Measurements from ENCODE around the gene TLE6.
A peak's percentile ranks its signal among the peaks of the same experiment; 100 is the strongest.
"Not testable (repeated sequence)": the region's sequence is repeated elsewhere in the genome, so short reads cannot be mapped to it uniquely, and the experiment has no call there.

The TLE6 gene

DNA sequence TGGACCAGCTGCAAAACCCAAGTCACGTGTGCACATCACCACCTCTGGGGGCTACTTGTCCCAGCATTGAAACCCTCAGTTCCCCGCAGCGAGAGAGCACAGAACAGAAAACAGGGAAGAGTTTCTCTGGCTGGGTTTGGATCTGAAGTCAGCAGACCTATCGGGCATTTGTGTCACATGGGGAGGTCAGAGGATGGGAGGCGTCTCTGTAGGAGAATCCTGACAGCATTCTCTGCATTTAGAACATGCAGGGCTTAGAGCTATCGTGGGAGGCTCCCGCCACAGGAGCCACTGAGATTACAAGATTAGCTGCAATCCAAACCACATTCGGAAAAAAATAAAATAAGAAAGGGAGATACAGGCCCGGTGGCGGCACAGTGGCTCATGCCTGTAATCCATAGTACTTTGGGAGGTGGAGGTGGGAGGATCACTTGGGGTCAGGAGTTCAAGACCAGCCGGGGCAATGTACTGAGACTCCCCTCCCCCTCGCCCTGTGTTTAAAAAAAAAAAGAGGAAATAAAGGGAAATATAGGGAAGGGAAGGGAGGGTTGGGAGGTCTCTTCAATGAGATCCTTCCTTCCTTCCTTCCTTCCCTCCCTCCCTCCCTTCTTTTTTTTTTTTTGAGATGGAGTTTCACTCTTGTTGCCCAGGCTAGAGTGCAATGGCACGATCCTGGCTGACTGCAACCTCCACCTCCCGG is 2.9 kb upstream of the TLE6 start:
- no peak for DNase-seq

DNA sequence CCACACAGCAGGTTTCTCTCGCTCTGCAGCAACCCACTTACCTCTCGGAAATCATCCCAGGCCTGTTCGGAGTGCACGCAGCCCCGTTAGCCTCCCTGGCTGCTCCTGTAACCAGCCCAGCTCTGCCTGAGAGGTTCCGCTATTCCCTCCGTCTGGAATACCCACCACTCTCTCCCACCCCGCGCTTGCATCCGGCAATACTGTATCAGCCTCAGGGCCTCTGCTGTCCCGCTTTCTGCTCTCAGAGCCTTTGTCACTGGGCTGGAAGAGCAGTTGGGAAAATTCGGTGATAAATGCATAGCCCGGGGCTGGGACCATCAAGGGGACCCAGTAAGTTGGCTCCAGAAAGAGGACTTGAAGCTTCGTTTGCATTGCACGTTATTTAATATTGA is 759 bp upstream of the TLE6 start:
- peak; percentile 28 for DNase-seq

DNA sequence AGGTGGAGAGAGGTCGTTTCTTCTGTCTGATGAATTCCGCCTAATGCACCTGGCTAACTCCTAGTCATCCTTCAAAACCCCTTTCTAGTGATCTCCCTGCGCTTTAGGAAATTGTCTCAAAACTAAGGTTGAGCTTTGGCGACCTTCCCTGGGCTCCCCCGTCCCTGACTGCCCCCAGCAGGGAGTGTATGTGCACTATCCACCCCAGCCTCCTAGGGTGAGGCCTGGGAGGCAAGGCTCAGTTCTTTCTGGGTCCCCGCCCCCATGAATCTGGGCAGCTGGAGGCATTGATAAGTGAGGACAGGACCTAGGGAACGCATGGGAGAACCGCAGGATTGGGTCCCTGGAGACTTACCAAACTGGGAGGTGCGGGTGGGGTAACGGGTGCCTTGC is 378 bp downstream of the TLE6 start:
- DNase-seq: no peak

DNA sequence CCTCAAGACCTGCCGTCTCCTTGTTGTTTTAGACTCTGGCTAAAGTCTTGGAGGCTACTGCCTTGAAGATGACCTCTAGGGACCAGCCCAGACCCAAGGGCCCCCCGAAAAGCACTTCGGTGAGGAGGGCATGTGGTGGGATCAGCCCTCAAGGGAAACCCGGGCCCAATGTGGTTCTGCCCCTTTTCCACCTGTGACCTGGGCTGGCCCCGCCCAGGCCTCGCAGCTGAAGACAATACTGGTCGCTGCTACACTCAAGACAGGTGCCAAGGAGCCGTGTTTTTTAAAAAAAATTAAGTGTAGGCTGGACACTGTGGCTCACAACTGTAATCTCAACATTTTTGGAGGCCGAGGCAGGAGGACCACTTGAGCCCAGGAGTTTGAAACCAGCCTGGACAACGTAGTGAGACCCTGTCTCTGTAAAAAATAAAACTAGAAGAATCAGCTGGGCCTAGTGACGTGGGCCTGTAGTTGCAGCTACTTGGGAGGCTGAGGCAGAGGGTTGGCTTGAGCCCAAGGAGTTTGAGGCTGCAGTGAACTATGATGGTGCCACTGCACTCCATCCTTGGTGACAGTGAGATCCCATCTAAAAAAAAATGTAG is 903 bp downstream of the TLE6 start:
- DNase-seq: no peak

DNA sequence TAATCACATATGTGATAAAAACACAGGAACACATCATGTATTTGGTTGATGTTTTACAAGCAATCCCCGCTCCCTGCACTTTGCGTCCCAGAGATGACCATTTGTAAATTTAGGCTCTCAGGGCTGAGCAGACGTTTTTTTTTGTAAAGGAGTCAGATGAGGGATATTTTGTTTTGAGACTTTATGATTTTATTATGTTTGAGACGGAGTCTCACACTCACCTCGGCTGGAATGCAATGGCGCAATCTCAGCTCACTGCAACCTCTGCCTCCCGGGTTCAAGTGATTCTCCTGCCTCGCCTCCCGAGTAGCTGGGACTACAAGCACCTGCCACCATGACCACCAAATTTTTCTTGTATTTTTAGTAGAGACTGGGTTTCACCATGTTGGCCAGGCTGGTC is 1.4 kb downstream of the TLE6 start:
- no peak for DNase-seq

DNA sequence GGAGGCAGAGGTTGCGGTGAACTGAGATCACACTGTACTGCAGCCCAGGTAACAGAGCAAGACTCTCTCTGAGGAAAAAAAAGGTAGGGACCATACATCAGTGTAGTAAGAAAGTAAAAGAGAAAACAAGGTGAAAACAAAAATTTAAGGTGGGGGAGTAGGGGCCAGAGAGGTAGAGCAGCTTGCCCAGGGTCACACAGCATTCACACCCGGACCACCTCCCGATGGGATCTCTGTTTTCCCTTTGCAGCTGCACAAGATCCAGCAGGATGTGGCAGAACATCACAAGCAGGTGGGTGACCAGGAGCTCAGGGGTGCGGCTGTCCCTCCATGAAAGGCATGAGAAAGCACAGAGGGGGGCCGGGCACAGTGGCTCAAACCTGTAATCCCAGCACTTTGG is 4.5 kb downstream of the TLE6 start:
- DNase-seq: no peak

DNA sequence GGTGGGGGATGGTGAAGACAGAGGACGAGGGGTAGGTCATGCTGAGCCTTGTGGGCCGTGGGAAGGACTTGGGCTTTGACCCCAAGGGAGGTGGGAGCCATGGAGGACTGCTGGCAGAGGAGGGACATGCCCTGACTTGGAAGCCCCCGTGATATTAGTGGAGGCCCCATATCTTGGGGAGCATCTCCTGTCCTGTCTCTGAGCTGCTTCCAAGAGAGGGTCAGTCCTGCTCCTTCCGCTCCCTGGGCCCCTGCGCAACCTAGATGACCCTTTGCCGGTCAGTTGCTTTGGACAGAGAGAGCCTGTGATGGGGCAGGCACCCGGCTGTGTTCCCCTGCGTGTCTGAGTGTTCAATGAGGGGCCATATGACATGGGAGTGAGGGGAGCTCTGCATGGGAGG is 5.2 kb downstream of the TLE6 start:
- DNase-seq: no peak

DNA sequence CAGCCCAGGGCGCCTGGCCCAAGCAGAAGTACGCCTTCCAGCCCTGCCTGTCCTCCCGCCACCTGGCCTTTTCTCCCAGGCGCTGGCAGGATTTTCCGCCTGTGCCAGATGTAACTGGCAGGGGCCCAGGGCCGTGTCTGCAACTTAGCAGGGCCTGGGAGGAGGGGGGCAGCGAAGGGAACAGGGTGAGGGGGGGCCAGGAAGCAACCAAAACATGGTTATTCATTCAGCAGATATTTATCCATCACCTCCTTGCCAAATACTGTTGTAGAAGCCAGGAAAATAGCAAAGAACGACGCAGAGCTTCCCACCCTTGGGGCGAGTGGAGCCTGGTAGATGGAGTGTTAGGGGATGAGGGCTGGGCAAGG is 5.6 kb downstream of the TLE6 start:
- no peak for DNase-seq

DNA sequence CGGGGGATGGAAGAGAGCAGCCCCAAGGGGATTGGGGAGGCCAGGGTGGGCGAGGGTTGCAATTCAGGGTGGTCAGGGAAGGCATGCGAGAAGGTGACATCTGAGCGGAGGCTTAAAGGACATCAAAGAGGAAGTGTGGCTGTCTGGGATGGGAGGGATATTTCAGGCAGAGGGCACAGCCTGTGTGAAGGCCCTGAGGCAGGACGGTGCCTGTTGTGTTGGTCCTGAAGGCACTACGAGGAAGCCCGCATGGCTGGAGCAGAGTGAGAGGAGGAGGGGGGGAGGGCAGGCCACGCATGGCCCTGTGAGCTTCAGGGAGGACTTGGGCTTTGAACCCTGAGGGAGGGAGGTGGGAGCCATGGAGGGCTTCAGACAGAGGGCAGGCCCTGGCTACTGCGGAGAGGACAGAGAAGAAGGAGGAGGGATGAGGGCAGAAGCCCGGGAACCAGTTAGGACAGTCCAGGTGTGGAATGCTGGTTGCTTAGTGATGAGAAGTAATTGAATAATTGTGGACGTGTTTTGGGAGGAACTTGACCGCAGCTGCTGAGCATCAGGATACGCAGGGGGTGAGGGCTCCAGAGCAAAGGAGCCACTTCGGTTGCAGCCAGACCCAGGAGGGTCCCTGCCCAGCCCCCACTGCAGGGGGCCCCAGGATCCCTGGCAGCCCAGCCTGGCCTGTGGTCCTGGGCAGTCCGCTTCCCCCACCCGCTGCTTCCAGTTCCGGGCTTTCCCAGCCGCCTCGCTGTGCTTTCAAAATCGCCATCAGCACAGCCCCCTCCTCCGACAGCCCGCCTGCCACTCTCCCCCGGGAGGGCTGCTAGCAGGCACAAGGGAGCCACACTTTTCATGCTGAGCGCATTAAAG is 6.2 kb downstream of the TLE6 start:
- DNase-seq: peak; percentile 60

DNA sequence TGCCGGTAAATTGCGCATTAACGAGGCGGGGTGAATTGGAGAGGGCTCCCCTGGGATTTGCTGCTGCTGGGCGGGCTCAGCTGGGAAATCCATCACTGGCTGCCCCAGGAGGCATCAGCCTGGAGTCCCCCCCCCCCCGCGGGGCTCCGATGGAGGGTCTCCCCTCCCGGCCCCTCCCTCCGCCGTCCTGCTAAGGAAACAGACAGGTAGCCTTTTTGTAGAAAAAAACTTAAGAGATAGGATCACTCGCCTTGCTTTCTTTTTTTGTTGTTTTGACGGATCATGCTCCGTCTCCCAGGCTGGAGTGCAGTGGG is 6.8 kb downstream of the TLE6 start:
- no peak for DNase-seq

DNA sequence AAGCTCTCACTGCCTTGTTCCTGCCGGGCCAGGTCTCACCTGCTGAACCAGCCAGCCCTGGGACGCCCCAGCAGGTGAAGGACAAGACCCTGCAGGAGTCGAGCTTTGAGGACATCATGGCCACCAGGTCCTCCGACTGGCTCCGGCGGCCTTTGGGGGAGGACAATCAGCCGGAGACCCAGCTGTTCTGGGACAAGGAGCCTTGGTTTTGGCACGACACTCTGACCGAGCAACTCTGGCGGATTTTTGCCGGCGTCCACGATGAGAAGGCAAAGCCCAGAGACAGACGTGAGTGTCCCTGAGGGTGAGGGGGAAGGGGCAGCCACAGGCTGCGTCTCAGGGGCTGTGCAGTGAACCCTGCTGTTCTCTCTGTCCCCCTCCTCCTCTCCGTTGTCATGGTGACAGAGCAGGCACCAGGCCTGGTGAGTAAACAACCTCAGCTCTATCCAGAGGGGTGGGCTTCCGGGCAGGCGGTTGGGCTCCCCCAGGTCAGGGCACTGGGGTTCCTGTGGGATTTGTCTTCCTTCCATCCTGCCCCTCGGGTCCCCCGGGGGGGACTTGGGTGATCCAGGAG is 9.7 kb downstream of the TLE6 start:
- DNase-seq: no peak

DNA sequence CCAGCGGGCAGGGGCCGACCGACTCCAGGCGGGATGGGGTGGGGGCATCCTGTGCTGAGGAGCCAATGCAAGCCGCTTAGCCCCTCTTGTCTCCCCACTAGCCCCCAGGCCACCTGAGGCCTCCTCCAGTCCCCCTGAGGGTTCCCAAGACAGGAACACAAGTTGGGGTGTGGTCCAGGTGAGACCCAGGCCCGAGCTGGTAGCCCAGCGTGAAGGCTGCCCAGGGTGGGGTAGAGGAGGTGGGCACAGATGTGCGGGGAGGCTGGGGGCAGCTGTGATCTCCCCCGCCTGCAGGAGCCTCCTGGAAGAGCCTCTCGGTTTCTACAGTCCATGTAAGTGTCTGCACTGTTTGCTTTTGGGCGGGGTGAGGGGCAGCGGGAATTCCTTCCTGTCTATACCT is 10.4 kb downstream of the TLE6 start:
- no peak for DNase-seq

DNA sequence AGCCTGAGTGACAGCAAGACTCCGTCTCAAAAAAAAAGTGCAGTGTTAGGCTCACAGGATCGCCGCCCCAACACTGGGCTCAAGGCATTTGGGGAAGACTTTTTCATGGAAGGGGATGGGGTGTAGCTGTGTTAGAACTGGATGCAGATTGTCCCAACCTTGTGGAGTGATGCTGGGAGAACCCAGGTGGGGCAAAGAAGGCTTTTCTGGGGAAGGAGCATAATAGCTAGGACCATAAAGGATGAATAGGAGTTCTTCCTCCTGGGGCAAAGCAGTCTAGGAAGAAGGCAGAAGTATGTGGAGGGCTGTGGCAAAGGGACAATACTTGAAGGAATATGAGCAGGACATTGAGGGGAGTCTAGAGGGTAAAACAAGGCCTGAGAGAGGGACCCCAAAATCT is 11.2 kb downstream of the TLE6 start:
- no peak for DNase-seq

DNA sequence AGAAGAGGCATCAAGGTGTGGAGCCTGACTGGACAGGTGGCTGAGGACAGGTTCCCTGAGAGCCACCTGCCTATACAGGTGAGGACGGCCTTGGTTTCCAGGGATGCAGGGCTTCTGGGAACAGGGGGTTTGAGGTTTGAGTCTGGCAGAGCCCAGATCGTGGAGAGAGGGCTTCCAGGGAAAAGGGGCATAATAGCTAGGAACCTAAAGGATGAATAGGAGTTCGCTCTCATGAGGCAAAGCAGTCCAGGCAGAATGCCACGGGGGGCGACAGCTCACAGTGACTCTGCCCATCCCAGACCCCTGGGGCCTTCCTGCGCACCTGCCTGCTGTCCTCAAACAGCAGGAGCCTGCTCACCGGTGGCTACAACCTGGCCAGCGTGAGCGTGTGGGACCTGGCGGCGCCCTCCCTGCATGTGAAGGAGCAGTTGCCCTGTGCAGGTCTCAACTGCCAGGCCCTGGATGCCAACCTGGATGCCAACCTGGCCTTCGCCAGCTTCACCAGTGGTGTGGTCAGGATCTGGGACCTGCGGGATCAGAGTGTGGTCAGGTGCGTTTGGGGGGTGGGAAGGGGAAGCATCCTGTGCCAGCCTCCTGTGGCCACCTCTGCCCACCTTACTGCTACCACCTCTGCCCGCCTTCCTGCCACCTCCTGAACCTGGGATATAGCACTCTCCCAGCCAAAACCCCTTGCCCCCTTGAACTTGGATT is 12.0 kb downstream of the TLE6 start:
- no peak for DNase-seq

DNA sequence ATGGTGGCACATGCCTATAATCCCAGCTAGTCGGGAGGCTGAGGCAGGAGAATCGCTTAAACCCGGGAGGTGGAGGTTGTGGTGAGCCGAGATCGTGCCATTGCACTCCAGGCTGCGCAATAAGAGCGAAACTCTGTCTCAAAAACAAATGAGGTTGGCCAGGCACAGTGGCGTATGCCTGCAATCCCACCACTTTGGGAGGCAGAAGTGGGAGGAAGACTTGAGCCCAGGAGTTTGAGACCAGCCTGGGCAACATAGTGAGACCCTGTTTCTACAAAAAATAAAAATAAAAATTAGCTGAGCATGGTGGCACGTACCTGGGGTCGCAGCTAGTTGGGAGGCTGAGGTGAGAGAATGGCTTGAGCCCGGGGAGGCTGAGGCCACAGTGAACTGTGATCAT is 15.0 kb downstream of the TLE6 start:
- not testable (repeated sequence) for DNase-seq

DNA sequence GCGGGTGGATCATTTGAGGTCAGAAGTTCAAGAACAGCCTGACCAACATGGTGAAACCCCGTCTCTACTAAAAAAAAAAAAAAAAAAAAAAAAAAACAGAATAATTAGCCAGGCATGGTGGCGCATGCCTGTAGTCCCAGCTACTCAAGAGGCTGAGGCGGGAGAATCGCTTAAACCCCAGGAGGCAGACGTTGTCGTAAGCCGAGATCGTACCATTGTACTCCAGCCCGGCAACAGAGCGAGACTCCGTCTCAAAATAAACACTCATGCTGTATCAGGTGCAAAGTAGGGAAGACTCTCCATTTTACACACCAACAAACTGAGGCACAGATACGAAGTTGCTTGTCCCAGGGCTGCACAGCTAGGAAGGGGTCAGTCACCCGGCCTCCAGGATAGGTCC is 15.6 kb downstream of the TLE6 start:
- no peak for DNase-seq

DNA sequence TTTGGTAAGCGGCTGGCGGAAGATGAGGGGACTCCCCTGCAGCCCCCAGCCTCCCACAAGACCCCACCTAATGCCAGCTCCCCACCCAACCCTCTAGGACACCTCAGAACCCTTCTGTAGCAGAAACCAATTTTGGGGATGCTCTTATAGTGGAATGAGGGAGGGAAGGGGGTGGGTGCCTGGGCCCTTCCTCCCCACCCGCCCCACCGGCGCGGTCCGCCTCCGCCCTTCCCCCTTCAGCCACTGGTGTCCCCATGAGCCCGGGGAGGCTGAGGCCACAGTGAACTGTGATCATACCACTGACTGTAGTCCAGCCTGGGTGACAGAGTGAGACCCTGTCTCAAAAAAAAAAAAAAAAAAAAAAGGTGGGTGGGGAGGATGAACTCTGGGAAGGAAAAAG is 16.2 kb downstream of the TLE6 start:
- DNase-seq: no peak

DNA sequence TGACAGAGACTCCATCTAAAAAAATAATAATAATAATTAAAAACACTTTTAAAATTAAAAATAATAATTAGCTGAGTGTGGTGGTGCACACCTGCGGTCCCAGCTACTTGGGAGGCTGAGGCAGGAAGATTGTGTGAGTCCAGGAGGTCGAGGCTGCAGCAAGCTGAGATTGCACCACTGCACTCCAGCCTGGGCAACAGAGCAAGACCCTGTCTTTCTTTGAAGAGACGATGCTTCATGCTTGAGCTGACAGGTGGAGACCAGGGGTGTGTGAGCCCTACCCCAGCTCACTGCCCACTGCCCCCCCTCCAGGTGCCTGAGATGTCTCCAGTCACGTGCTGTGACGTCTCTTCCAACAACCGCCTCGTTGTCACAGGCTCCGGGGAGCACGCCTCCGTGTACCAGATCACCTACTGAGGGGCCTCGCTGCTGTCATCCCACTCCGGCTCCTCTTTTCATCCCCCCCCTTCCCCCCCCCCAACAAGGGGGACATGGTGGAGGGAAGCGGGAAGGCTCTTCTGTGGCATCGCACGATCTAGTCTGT is 17.3 kb downstream of the TLE6 start:
- DNase-seq: no peak

DNA sequence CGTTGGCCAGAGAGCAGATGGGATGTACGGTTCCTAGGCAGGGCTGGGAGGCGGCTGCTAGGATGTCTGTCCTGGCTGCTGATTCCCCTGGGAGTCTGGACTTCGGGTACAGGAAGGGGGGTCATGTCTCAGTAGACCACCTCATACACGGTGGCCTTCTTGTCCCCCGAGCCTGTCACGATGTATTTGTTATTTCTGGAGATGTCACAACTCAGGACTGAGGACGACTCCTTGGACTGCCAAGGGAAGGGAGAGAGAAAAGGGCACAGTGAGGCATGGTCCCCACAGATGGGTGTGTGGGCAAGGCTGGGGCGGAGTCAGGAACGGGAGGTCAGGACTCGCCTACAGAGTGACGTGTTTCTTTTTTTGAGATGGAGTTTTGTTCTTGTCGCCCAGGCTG is 20.4 kb downstream of the TLE6 start:
- no peak for DNase-seq

DNA sequence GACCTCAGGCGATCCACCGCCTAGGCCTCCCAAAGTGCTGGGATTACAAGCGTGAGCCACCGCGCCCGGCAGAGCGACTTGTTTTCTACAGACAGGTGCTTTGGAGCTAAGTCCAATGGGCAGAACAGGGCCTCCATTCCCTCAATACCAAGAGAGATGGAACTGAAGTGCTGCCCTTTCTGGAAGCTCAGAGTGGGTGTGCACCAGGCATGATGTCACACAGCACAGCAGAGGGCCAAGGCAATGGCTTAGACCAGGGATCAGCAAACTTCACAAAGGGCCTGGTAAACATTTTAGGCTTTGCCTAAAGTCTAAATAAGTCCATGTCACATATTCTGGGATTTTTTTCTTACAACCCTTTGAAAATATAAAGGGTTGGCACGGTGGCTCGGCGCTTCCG is 21.3 kb downstream of the TLE6 start:
- no peak for DNase-seq

DNA sequence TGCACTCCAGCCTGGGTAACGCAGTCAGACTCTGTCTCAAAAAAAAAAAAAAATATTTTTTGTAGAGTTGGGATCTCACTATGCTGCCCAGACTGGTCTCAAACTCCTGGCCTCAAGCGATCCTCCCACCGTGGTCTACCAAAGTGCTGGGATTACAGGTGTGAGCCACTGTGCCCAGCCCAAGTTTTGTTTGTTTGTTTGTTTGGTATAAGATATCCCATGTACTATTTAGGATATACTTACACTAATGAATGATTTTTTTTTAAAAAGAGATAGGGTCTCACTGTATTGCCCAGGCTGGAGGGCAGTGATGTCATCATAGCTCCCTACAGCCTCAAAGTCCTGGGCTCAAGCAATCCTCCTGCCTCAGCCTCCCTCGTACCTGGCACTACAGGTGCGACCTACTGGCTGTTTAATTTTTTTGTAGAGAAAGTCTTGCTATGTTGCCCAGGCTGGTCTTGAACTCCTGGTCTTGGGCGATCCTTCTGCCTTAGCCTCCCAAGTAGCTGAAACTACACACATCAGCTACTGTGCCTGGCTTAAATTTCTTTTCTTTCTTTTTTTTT is 24.0 kb downstream of the TLE6 start:
- DNase-seq: no peak

DNA sequence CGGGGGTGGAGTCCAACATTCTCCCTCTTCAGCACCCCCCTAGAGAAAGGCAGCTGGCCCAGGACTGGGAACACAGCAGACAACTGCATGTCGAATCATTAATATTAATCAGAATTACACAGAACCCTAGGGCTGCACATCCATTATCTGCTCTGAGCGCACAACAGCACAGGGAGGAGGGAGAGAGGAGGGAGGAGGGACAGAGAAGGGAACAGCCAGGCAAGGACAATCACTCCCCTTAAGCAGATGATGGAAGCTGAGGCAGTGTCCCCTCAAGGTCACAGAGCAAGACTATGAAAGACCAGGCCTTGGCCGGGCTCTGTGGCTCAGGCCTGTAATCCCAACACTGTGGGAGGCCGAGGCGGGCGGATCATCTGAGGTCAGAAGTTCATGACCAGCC is 25.7 kb downstream of the TLE6 start:
- no peak for DNase-seq

DNA sequence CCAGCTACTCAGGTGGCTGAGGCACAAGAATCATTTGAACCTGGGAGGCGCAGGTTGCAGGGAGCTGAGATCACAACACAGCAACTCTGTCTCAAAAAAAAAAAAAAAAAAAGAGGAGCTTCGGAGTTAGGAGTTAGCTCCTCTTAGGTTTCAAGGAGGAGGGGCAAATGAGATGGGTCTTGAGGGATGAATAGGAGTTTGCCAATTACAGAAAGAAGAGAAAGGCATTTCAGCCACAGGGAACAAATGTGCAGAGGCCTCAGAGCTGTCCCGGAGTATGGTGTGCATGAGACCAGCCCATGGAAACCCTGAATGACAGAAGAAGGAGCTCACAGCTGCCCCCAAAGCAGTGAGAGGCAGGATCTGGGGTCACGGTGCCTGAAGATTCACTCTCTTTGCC is 27.2 kb downstream of the TLE6 start:
- DNase-seq: no peak
